HG02571 (cell line): ENCODE data around the gene ENKUR.
"Not testable (repeated sequence)": the region's sequence is repeated elsewhere in the genome, so short reads cannot be mapped to it uniquely, and the experiment has no call there.

Experiments
- ATAC-seq: cut with Tn5 transposase; IDR thresholded peaks from one replicate; pipeline ENCODE4 v1.9.1; 2021; ENCODE audit warnings: mild to moderate bottlenecking, moderate library complexity; ENCODE audit not compliant: unreplicated experiment

The ENKUR gene

GRCh38 chr10:24979685-24980084 lies 36.3 kb downstream of the ENKUR start:
- no peak for ATAC-seq

GRCh38 chr10:24974976-24975375 lies 41.0 kb downstream of the ENKUR start:
- no peak for ATAC-seq

- no peak for ATAC-seq
Measured at GRCh38 chr10:24973163-24973562, 42.8 kb downstream of the ENKUR start.

GRCh38 chr10:24971374-24971773 lies 44.6 kb downstream of the ENKUR start:
- no peak for ATAC-seq

GRCh38 chr10:24969841-24970281 lies 46.1 kb downstream of the ENKUR start:
- no peak for ATAC-seq

- not testable (repeated sequence) for ATAC-seq
Measured at GRCh38 chr10:24968951-24969350, 47.0 kb downstream of the ENKUR start.

- no peak for ATAC-seq
Measured at GRCh38 chr10:24968349-24968748, 47.6 kb downstream of the ENKUR start.

GRCh38 chr10:24966962-24967481 lies 48.9 kb downstream of the ENKUR start:
- ATAC-seq: no peak

GRCh38 chr10:24965051-24965450 lies 50.9 kb downstream of the ENKUR start:
- no peak for ATAC-seq

GRCh38 chr10:24963521-24964041 lies 52.4 kb downstream of the ENKUR start:
- ATAC-seq: no peak

GRCh38 chr10:24962995-24963394 lies 53.0 kb downstream of the ENKUR start:
- ATAC-seq: no peak

GRCh38 chr10:24961582-24961981 lies 54.4 kb downstream of the ENKUR start:
- ATAC-seq: no peak

- no peak for ATAC-seq
Measured at GRCh38 chr10:24959382-24959730, 56.6 kb downstream of the ENKUR start.

- ATAC-seq: no peak
Measured at GRCh38 chr10:24958721-24959381, 57.1 kb downstream of the ENKUR start.

GRCh38 chr10:24958091-24958720 lies 57.8 kb downstream of the ENKUR start:
- ATAC-seq: no peak

- ATAC-seq: not testable (repeated sequence)
Measured at GRCh38 chr10:24957624-24958051, 58.3 kb downstream of the ENKUR start.

- ATAC-seq: no peak
Measured at GRCh38 chr10:24953675-24954074, 62.3 kb downstream of the ENKUR start.

- peak; percentile 75 for ATAC-seq
Measured at GRCh38 chr10:24952707-24953645, 63.0 kb downstream of the ENKUR start.

GRCh38 chr10:24952143-24952706 lies 63.7 kb downstream of the ENKUR start, which contains the start of gene PRTFDC1:
TSS of gene PRTFDC1 (minus strand) at chr10:24952606. CDS start at chr10:24952575, 31 bp downstream.
- ATAC-seq: peak; percentile 40
